Endodermal cell (in vitro differentiated cells): ENCODE data around the gene ATP2B2. TPM values are rescaled to one million over a fixed set of nuclear protein-coding genes. Genes with fewer than 3 reads are reported as not detected.

Experiments used
- DNase-seq: peaks from one replicate; pipeline ENCODE4 v3.0.0-alpha.2; 2017
- H3K27ac ChIP-seq: 2 replicates; pipeline ENCODE4 v1.5.1; 2013; ENCODE audit warnings: mild to moderate bottlenecking, low read depth, low read length, moderate library complexity
- H3K27me3 ChIP-seq: 2 replicates; pipeline ENCODE4 v1.6.1; 2013; ENCODE audit warnings: mild to moderate bottlenecking, low read length, moderate library complexity; ENCODE audit not compliant: insufficient read depth, control insufficient read depth, poor library complexity, severe bottlenecking
- H3K36me3 ChIP-seq: 2 replicates; pipeline ENCODE4 v1.7.0; 2013; ENCODE audit warnings: mild to moderate bottlenecking, low read length, moderate library complexity; ENCODE audit not compliant: control insufficient read depth, insufficient read depth
- H3K4me1 ChIP-seq: one replicate; pipeline ENCODE4 v1.7.0; 2013; ENCODE audit warnings: low read length; ENCODE audit not compliant: control insufficient read depth, insufficient read depth
- H3K4me3 ChIP-seq: 2 replicates; pipeline ENCODE4 v1.5.1; 2013; ENCODE audit warnings: mild to moderate bottlenecking, low read length, moderate library complexity
- H3K9ac ChIP-seq: 2 replicates; pipeline ENCODE4 v1.6.1; 2013; ENCODE audit warnings: mild to moderate bottlenecking, low read length, moderate library complexity; ENCODE audit not compliant: poor library complexity, severe bottlenecking; ENCODE audit errors: extremely low read depth
- H3K9me3 ChIP-seq: 2 replicates; pipeline ENCODE4 v1.6.1; 2013; ENCODE audit warnings: mild to moderate bottlenecking, low read length, moderate library complexity; ENCODE audit not compliant: control insufficient read depth
- H3K27ac Mint-ChIP-seq: 2 replicates; pipeline ENCODE4 v1.8.0; 2020; ENCODE audit warnings: mixed read lengths
- H3K27me3 Mint-ChIP-seq: 2 replicates; pipeline ENCODE4 v1.8.0; 2021; ENCODE audit warnings: mild to moderate bottlenecking, mixed read lengths; ENCODE audit not compliant: insufficient read depth
- H3K36me3 Mint-ChIP-seq: 2 replicates; pipeline ENCODE4 v1.8.0; 2020; ENCODE audit warnings: low read depth, mixed read lengths
- H3K4me1 Mint-ChIP-seq: 2 replicates; pipeline ENCODE4 v1.8.0; 2020; ENCODE audit warnings: mixed read lengths
- H3K4me3 Mint-ChIP-seq: 2 replicates; pipeline ENCODE4 v1.8.0; 2020; ENCODE audit warnings: mild to moderate bottlenecking, moderate library complexity, mixed read lengths
- H3K9me3 Mint-ChIP-seq: 2 replicates; pipeline ENCODE4 v1.8.0; 2020; ENCODE audit warnings: mild to moderate bottlenecking, mixed read lengths
- CTCF ChIP-seq: fragments of 200-600 bp; sonication (generic); conservative IDR thresholded peaks from 2 replicates; pipeline ENCODE4 v1.5.0; 2021; ENCODE audit warnings: antibody characterized with exemption, mild to moderate bottlenecking
- WGBS, 2 experiments: methylation state at CpG; one replicate each; pipeline versions ENCODE4 v1.1.5 to v1.1.7; 2013; ENCODE audit warnings: missing lambda C conversion rate in 2 of 2, mixed read lengths in 1 of 2; ENCODE audit not compliant: insufficient coverage in 1 of 2, insufficient read length in 1 of 2; 5-methylcytosine and 5-hydroxymethylcytosine counted together
- total RNA-seq, 2 donors: library from RNA; stranded (reverse); fragmentation: NEBNext Ultra II Directional in 1 of 2; extraction: Animal tissue kit (Norgen Biotek cat#: 25700) in 1 of 2; gene quantifications; 2 replicates in 1 of 2; 3 replicates in 1 of 2; pipeline ENCODE4 v1.2.1, GENCODE V29; 2021

ATP2B2 gene
- total RNA-seq, 2 donors from 2014 or later = 0.09 TPM; not detected in 1

- H3K4me1 Mint-ChIP-seq = no peaks in the 10 kb centered on the region
Measured at GRCh38 chr3:10455545-10455914, 49.9 kb downstream of the ATP2B2 start.

GRCh38 chr3:10454907-10455544 is 50.4 kb downstream of the ATP2B2 start:
- Histone ChIP-seq H3K36me3 (no peaks in the 10 kb centered on the region), H3K27ac (no peak overlapping the region), H3K4me3 (no peak overlapping the region), H3K4me1 (no peaks in the 10 kb centered on the region), H3K27me3 (peaks cover 32% of the 10 kb centered on the region), H3K9me3 (no peaks in the 10 kb centered on the region), H3K9ac (no peak overlapping the region)
- Mint-ChIP-seq H3K4me1 (no peaks in the 10 kb centered on the region), H3K9me3 (no peaks in the 10 kb centered on the region), H3K36me3 (no peaks in the 10 kb centered on the region), H3K4me3 (no peak overlapping the region), H3K27me3 (peaks cover 18% of the 10 kb centered on the region), H3K27ac (no peak overlapping the region)
- DNase-seq = no peak
- TF ChIP-seq CTCF = no peak
- 0% methylated on average over 1 of the region's 1 CpG for WGBS, 2 experiments

More at GRCh38 chr3:10455545-10455914, 49.9 kb downstream of the ATP2B2 start:
- peaks cover 18% of the 10 kb centered on the region for H3K27me3 Mint-ChIP-seq
- no peaks in the 10 kb centered on the region for H3K9me3 Mint-ChIP-seq
- no peaks in the 10 kb centered on the region for H3K36me3 ChIP-seq
- no peak overlapping the region for H3K4me3 ChIP-seq
- no peak overlapping the region for H3K9ac ChIP-seq
- DNase-seq = no peak
- no peak for TF ChIP-seq CTCF
- H3K36me3 Mint-ChIP-seq = no peaks in the 10 kb centered on the region
- no peak overlapping the region for H3K4me3 Mint-ChIP-seq
- no peak overlapping the region for H3K27ac Mint-ChIP-seq
- peaks cover 32% of the 10 kb centered on the region for H3K27me3 ChIP-seq
- no peak overlapping the region for H3K27ac ChIP-seq
- no peaks in the 10 kb centered on the region for H3K9me3 ChIP-seq
- H3K4me1 ChIP-seq = no peaks in the 10 kb centered on the region

GRCh38 chr3:10453431-10454163 is 51.8 kb downstream of the ATP2B2 start:
- Mint-ChIP-seq H3K9me3 (no peaks in the 10 kb centered on the region), H3K4me1 (no peaks in the 10 kb centered on the region), H3K27ac (no peak overlapping the region), H3K36me3 (no peaks in the 10 kb centered on the region), H3K4me3 (no peak overlapping the region), H3K27me3 (peaks cover 18% of the 10 kb centered on the region)
- Histone ChIP-seq H3K4me1 (no peaks in the 10 kb centered on the region), H3K9ac (no peak overlapping the region), H3K27me3 (peaks cover 32% of the 10 kb centered on the region), H3K27ac (no peak overlapping the region), H3K4me3 (no peak overlapping the region), H3K36me3 (no peaks in the 10 kb centered on the region), H3K9me3 (no peaks in the 10 kb centered on the region)
- no peak for DNase-seq
- WGBS, 2 experiments = 38 to 67% methylated on average over 3 to 7 of the region's 7 CpGs
- no peak for TF ChIP-seq CTCF
